ENCODE data around the gene PKN1. TPM values are rescaled to one million over a fixed set of nuclear protein-coding genes. Genes with fewer than 3 reads are reported as not detected.

The PKN1 gene
- 198 and 242 TPM in 2 replicates for total RNA-seq

GRCh38 chr19:14432791-14433553 is at the start of gene PKN1:
Gene PKN1, plus strand, starts transcription at chr19:14433306. Its CDS starts 216 bp downstream, at chr19:14433522.

GRCh38 chr19:14419106-14419813 is 13.8 kb upstream of the PKN1 start, which contains the start of gene DDX39A:
Gene DDX39A, minus strand, starts transcription at chr19:14419341. Its CDS starts 6,121 bp downstream, at chr19:14413220.

GRCh38 chr19:14475251-14476073 is 42.4 kb downstream of the PKN1 start, which contains the start of gene PTGER1:
Gene PTGER1, minus strand, starts transcription at chr19:14475354. Its CDS starts 1,034 bp downstream, at chr19:14474320.

GRCh38 chr19:14496029-14496833 is 63.1 kb downstream of the PKN1 start, which contains the start of gene GIPC1:
Gene GIPC1, minus strand, starts transcription at chr19:14496127. Its CDS starts 13,151 bp downstream, at chr19:14482976.

GRCh38 chr19:14517840-14518505 is 84.9 kb downstream of the PKN1 start, which contains the start of gene DNAJB1:
Gene DNAJB1, minus strand, starts transcription at chr19:14518397. Its CDS starts 48 bp downstream, at chr19:14518349.

Small RNA genes lying within 50 kb of the gene (small RNA-seq; reads per million reads assigned to genes)
- not detected for gene SNRPGP15 (ENCODE audit: low replicate concordance)

Other genes starting within 250 kb of the PKN1 start
- gene ADGRL1, start 227.1 kb upstream of the PKN1 start, total RNA-seq: 2.6 and 2.8 TPM in 2 replicates
- gene ADGRE5, start 51.9 kb upstream of the PKN1 start, total RNA-seq: 33.9 and 104 TPM in 2 replicates
- 58.6 and 141 TPM in 2 replicates for gene DDX39A, start 14.0 kb upstream of the PKN1 start, total RNA-seq
- gene PTGER1, start 42.0 kb downstream of the PKN1 start, total RNA-seq: 4.8 and 5.2 TPM in 2 replicates
- gene GIPC1, start 62.8 kb downstream of the PKN1 start, total RNA-seq: 145 and 197 TPM in 2 replicates
- gene DNAJB1, start 85.1 kb downstream of the PKN1 start, total RNA-seq: 103 and 105 TPM in 2 replicates
- 39.8 and 40.9 TPM in 2 replicates for gene TECR, start 96.3 kb downstream of the PKN1 start, total RNA-seq
- 170 and 187 TPM in 2 replicates for gene NDUFB7, start 138.8 kb downstream of the PKN1 start, total RNA-seq
- gene CLEC17A, start 149.8 kb downstream of the PKN1 start, total RNA-seq: 0.14 TPM in 1 of 2 replicates, not detected in the other
- 0.14 TPM in 1 of 2 replicates, not detected in the other for gene ADGRE3, start 241.5 kb downstream of the PKN1 start, total RNA-seq